Liver (tissue), 3 donors: ENCODE measurements around the gene THUMPD1.

Experiments
- JUND ChIP-seq, 2 donors: IDR thresholded peaks; 2 replicates each; pipeline ENCODE4 v1.6.1; 2016; ENCODE audit warnings: antibody characterized with exemption in 2 of 2
- TF ChIP-seq, protein P1 (sequence below): fragments of 150-350 bp; IDR thresholded peaks from 2 replicates; pipeline ENCODE4 v1.5.1; 2017; ENCODE audit warnings: improper control_type of control experiment, low read depth, low read length; ENCODE audit not compliant: missing input control
- donor health status: healthy.
- donor health status: healthy.

DNA sequence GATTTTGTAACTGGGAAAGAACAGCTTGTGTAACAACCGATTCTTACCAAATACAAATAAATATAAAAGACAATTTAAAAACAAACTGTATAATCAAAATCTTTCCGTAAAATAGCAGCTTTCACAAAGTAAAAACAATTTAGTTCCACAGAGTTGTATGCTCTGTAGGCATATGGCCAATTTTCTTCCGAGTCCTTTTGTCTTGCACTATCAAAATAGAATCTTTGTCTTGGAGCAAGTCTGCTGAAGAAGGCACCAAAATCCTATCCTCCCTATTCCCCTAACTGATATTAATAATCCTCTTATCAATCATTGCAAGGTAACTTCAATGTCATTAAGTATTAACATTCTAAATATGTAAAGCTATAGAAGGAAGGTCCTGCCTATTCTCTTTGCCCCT is 7.6 kb downstream of the THUMPD1 start:
- TF ChIP-seq JUND (IDR thresholded peaks at IDR 0.05): no peak
- TF ChIP-seq, protein P1, sequence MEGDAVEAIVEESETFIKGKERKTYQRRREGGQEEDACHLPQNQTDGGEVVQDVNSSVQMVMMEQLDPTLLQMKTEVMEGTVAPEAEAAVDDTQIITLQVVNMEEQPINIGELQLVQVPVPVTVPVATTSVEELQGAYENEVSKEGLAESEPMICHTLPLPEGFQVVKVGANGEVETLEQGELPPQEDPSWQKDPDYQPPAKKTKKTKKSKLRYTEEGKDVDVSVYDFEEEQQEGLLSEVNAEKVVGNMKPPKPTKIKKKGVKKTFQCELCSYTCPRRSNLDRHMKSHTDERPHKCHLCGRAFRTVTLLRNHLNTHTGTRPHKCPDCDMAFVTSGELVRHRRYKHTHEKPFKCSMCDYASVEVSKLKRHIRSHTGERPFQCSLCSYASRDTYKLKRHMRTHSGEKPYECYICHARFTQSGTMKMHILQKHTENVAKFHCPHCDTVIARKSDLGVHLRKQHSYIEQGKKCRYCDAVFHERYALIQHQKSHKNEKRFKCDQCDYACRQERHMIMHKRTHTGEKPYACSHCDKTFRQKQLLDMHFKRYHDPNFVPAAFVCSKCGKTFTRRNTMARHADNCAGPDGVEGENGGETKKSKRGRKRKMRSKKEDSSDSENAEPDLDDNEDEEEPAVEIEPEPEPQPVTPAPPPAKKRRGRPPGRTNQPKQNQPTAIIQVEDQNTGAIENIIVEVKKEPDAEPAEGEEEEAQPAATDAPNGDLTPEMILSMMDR: no peak
